K562 treated with DMSO at 1 percent for 4 hours (cell line): ENCODE results near the gene WSB1. TPM values are rescaled to one million over a fixed set of nuclear protein-coding genes. Genes with fewer than 3 reads are reported as not detected.

Experiments
- total RNA-seq: library from RNA; unstranded; fragments of 300-600 nt; gene quantifications from 2 replicates; pipeline ENCODE4 v1.2.3, GENCODE V29; 2022; ENCODE audit not compliant: insufficient read depth

WSB1 gene
- total RNA-seq, result 41.9 and 89.8 TPM in 2 replicates

GRCh38 chr17:27293898-27294688, at the start of gene WSB1:
TSS of gene WSB1 (plus strand) at chr17:27294114. CDS start at chr17:27294396, 282 bp downstream.

Other genes starting within 250 kb of the WSB1 start
- 44.7 and 58.8 TPM in 2 replicates for gene KSR1, start 162.3 kb downstream of the WSB1 start, total RNA-seq